Pons (tissue), 1 donor: ENCODE measurements around the gene AGAP2.
"Not testable (repeated sequence)": the region's sequence is repeated elsewhere in the genome, so short reads cannot be mapped to it uniquely, and the experiment has no call there.

Source experiments
- DNase-seq: peaks from one replicate; pipeline ENCODE4 v3.0.0-alpha.2; 2016; ENCODE audit warnings: low spot score

Gene AGAP2

DNA sequence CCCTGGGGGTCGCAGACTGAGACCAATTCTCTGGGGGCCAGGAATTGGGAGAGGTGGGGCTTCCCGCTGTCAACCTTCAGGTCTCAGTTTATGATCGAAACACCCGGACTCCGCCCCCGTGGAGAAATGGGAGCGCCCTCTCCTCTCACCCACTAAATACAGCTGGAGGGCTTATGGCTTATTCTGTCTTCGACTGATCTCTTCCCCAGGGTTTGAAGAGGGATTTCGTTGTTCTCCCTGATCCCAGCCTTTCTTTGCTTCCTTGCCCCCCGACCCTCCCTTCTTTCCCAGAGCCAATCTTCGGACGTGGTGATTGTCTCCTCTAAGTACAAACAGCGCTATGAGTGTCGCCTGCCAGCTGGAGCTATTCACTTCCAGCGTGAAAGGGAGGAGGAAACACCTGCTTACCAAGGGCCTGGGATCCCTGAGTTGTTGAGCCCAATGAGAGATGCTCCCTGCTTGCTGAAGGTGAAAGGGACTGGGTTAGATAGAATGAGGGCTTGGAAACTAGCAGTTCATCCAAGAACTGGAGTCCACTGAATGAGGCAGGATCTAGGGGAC, 44.0 kb downstream of the AGAP2 start:
- peak; percentile 17 for DNase-seq

DNA sequence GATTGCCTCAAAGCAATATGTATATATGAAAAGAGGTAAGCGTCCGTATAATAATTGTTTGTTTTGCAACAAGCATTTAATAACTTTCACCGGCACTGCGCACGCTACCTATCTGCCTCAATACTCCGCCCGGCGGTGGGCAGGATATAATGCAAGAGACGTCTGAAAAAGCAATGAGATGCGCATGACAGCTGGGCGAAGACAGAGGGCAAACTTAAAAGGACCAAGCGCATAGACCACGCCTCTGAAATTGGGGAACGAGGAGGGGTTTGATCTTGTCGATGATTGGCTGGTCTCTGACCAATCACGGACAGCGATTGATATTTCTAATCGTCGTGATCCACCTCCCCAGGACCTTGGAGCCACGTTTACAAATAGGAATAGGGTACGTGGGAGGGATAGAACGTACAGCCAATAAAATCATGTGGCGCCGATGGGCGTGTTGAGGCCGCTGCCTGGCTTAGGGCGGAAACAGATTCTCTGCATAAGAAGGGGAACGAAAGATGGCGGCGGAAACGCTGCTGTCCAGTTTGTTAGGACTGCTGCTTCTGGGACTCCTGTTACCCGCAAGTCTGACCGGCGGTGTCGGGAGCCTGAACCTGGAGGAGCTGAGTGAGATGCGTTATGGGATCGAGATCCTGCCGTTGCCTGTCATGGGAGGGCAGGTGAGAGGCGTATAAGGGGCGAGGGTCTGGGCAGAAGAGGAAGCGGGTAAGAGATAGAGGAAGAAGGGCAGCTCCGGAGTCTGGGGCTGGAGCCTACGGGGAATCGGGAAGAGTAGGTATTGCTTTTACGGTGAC, 44.7 kb downstream of the AGAP2 start, which contains the start of gene OS9:
Gene OS9 (plus strand): TSS at position 474 of the 800 bp plus-strand sequence. CDS start 30 bp downstream, at position 504.
- DNase-seq, result peak; percentile 100

DNA sequence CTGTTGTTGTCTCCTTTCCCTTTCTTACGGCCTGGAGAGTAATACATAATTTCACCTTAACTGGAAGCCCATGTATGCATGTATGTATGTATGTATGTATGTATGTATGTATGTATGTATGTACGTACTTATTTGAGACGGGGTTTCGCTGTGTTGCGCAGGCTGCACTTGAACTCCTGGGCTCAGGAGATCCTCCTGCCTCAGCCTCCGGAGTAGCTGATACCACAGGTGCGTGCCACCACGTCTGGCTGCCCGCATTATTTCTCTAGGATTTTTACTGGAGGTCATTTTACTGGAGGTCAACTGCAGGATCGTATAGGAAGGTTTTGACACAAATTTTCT, 45.3 kb downstream of the AGAP2 start:
- peak; percentile 6 for DNase-seq

DNA sequence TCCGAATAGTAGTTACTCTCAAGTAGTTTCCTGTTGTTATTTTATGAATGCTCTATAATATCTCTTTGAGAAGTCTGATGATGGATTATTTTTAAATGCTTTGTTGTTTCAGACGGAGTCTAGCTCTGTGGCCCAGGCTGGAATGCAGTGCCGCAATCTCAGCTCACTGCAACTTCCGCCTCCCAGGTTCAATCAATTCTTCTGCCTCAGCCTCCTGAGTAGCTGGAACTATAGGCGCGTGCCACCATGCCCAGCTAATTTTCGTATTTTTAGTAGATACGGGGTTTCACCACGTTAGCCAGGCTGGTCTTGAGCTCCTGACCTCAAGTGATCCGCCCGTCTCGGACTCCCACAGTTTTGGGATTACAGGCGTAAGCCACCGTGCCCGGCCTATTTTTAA, 46.0 kb downstream of the AGAP2 start:
- no peak for DNase-seq

DNA sequence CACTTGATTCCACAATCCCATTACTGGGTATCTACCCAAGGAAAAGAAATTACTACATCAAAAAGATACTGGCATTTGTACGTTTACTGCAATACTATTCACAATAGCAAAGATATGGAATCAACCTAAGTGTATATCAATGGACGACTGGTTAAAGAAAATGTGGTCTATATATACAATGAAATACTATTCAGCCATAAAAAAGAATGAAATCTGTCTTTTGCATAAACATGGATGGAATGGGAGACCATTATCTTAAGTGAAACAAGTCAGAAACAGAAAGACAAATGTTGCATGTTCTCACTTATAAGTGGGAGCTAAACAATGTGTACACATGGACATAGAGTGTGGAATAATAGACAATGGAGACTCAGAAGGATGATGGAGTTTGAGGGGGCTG, 49.6 kb downstream of the AGAP2 start:
- no peak for DNase-seq

DNA sequence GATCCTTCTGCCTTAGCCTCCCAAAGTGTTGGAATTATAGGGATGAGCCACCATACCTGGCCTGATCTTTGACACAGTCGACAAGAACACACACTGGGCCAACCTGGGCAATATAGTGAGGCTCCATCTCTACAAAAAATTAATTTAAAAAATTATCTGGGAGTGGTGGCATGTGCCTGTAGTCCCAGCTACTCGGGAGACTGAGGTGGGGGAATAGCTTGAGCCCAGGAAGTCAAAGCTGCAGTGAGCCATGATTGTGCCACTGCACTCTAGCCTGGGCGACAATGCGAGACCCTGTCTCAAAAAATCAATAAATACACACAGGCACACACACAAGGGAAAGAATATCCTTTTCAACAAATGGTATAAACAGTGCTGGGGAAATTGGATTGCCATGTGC, 50.7 kb downstream of the AGAP2 start:
- DNase-seq, result no peak

DNA sequence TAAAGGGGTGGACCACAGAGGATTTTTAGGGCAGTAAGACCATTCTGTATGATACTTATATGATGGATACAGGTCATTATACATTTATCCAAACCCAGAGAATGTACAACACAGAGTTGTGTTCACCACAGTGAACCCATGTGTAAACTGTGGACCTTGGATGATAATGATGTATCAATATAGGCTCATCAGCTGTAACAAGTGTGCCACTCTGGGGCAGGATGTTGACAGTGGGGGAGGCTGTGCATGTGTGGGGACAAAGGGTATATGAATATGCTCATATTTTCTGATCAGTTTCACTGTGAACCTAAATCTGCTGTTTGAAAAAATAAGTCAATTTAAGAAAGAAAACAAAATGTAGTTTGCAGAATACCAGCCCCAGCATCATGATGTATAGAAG, 58.8 kb downstream of the AGAP2 start:
- no peak for DNase-seq

DNA sequence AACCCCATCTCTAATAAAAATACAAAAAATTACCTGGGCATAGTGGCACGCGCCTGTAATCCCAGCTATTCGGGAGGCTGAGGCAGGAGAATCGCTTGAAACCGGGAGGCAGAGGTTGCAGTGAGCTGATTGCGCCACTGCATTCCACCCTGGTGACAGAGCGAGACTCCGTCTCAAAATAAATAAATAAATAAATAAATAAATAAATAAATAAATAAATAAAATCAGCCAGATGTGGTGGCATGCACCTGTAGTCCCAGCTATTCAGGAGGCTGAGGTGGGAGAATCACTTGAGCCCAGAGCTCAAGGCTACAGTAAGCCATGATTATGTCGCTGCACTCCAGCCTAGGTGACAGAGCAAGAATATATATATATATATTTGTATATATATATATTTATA, 60.6 kb downstream of the AGAP2 start:
- not testable (repeated sequence) for DNase-seq

DNA sequence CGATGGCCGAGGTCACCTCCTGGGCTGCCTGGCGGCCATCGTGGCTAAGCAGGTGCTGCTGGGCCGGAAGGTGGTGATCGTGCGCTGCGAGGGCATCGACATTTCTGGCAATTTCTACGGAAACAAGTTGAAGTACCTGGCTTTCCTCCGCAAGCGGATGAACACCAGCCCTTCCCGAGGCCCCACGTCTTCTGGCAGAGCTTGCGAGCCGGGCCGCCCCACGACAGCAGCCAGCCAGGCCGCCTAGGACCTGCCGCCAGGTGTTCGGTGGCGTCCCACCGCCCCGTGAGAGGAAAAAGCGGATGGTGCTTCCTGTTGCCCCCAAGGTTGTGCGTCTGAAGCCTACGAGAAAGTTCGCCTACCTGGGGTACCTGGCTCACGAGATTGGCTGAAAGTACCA, 63.9 kb downstream of the AGAP2 start:
- no peak for DNase-seq
